ENCODE measurements around the gene FBLL1.
A peak's percentile ranks its signal among the peaks of the same experiment; 100 is the strongest.
"Not testable (repeated sequence)": the region's sequence is repeated elsewhere in the genome, so short reads cannot be mapped to it uniquely, and the experiment has no call there.

Gene FBLL1

DNA sequence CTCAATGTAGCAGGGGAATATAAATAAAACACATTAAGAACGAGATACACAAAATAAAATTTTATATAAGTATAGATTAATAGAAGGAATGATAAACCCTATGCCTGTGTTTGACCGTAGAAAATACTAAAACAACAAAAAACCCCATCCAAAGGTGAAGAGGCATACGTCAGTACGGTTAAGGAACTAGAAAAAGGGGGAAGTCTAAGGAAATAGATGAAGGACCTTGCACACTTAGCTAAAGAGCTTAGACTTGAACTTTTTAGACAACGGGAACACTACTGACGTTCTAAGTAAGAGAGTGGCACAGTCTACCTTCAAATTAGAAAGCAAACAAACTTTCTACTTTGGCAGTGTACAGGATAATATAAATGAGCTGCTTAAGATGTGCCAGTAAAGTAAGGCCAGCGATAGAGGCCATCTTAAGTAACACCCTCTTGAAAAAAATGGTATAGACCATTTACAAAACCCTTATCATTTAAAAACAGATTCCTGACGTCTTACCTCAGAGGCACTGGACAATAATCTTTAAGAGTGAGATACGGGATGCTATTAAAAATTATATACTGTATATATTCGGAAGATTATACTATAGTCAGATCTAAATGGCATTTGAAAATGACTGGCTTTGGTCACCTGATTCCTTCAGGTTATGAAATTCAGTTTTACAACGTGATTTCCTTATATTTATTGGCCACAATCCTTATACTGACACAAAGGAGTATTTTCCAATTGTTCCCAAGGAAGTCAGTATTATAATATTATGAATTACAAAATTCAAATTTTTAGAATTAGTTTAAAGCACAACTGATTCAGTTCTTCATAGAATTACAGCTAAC is 41.6 kb downstream of the FBLL1 start:
- Histone ChIP-seq H3K4me1 (peaks cover 0 to 8% (median 0%) of the 10 kb centered on the region in 10 experiments; a peak in 2 of 20 replicates), H3K9me3 (replicated peaks in 1 of 11) (peaks cover 6 to 21% (median 17%) of the 10 kb centered on the region in 11 experiments; a peak in 21 of 22 replicates), H3K4me2 (no peak overlapping the region), H3K36me3 (peaks cover 36 to 88% (median 77%) of the 10 kb centered on the region in 11 experiments), H3K4me3 (no peak overlapping the region), H3K9ac (no peak overlapping the region), H3K27me3 (no peaks in the 10 kb centered on the region), H4K20me1 (peaks cover 64 to 91% (median 87%) of the 10 kb centered on the region in 11 experiments; a peak in 21 of 22 replicates), H3K27ac (no peak overlapping the region)
- no peak for TF ChIP-seq Cebpa-rat (IDR thresholded peaks at IDR 0.05)

DNA sequence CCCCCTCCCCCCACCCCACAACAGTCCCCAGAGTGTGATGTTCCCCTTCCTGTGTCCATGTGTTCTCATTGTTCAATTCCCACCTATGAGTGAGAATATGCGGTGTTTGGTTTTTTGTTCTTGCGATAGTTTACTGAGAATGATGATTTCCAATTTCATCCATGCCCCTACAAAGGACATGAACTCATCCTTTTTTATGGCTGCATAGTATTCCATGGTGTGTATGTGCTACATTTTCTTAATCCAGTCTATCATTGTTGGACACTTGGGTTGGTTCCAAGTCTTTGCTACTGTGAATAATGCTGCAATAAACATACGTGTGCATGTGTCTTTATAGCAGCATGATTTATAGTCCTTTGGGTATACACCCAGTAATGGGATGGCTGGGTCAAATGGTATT is 44.6 kb downstream of the FBLL1 start:
- Histone ChIP-seq H3K9me3 (replicated peaks in 1 of 11) (peaks cover 6 to 28% (median 24%) of the 10 kb centered on the region in 11 experiments; a peak in 21 of 22 replicates), H4K20me1 (peaks cover 63 to 91% (median 87%) of the 10 kb centered on the region in 11 experiments; a peak in 21 of 22 replicates), H3K4me1 (peaks cover 7 to 27% (median 14%) of the 10 kb centered on the region in 10 experiments; a peak in 18 of 20 replicates), H3K36me3 (peaks cover 6 to 81% (median 65%) of the 10 kb centered on the region in 11 experiments)
- not testable (repeated sequence) for H3K4me3 ChIP-seq, H3K9ac ChIP-seq, H3K4me2 ChIP-seq, H3K27ac ChIP-seq, H3K27me3 ChIP-seq

DNA sequence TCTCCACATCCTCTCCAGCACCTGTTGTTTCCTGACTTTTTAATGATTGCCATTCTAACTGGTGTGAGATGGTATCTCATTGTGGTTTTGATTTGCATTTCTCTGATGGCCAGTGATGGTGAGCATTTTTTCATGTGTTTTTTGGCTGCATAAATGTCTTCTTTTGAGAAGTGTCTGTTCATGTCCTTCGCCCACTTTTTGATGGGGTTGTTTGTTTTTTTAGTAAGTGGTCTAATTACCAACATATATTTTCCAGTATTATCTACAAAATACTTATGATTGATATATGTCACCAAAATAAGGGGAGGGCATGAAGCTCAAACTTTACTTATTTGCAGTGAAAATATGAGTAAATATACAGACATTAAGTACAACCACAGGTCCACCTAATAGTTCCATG is 45.1 kb downstream of the FBLL1 start:
- H3K36me3 ChIP-seq: peaks cover 5 to 78% (median 63%) of the 10 kb centered on the region in 11 experiments
- H3K4me3 ChIP-seq, H3K9ac ChIP-seq, H3K27ac ChIP-seq, H3K27me3 ChIP-seq, H3K4me2 ChIP-seq: not testable (repeated sequence)
- H3K9me3 ChIP-seq (replicated peaks in 1 of 11): peaks cover 6 to 28% (median 24%) of the 10 kb centered on the region in 11 experiments; a peak in 21 of 22 replicates
- peaks cover 64 to 92% (median 89%) of the 10 kb centered on the region in 11 experiments; a peak in 21 of 22 replicates for H4K20me1 ChIP-seq
- peaks cover 7 to 27% (median 14%) of the 10 kb centered on the region in 10 experiments; a peak in 18 of 20 replicates for H3K4me1 ChIP-seq

GRCh38 chr5:168575391-168576372 is 46.6 kb downstream of the FBLL1 start:
- H3K9me3 ChIP-seq (replicated peaks in 1 of 11): peaks cover 6 to 28% (median 24%) of the 10 kb centered on the region in 11 experiments; a peak in 21 of 22 replicates

GRCh38 chr5:168578006-168578405 is 48.9 kb downstream of the FBLL1 start:
- Histone ChIP-seq H3K27ac (peak overlapping the region in 10 of 11 experiments; percentile 94 to 98 (median 98); a peak in 20 of 22 replicates), H3K36me3 (peaks cover 5 to 43% (median 36%) of the 10 kb centered on the region in 11 experiments), H3K4me2 (peak overlapping the region; percentile 85 to 99 (median 90)), H3K4me3 (peak overlapping the region; percentile 64 to 98 (median 95)), H4K20me1 (peaks cover 37 to 55% (median 51%) of the 10 kb centered on the region in 11 experiments; a peak in 21 of 22 replicates), H3K9me3 (replicated peaks in 1 of 11) (peaks cover 8 to 37% (median 27%) of the 10 kb centered on the region in 11 experiments; a peak in 21 of 22 replicates), H3K27me3 (no peaks in the 10 kb centered on the region), H3K4me1 (peaks cover 13 to 34% (median 23%) of the 10 kb centered on the region in 10 experiments), H3K9ac (peak overlapping the region; percentile 89 to 99 (median 98))
- no peak for TF ChIP-seq Cebpa-rat (IDR thresholded peaks at IDR 0.05)

More at GRCh38 chr5:168575391-168576372, 46.6 kb downstream of the FBLL1 start:
- H3K9ac ChIP-seq: no peak overlapping the region
- H3K4me3 ChIP-seq: no peak overlapping the region
- H3K27ac ChIP-seq: no peak overlapping the region
- H3K36me3 ChIP-seq: peaks cover 5 to 63% (median 49%) of the 10 kb centered on the region in 11 experiments
- H3K4me1 ChIP-seq: peaks cover 13 to 32% (median 22%) of the 10 kb centered on the region in 10 experiments
- no peak for TF ChIP-seq Cebpa-rat (IDR thresholded peaks at IDR 0.05)
- peaks cover 49 to 78% (median 74%) of the 10 kb centered on the region in 11 experiments; a peak in 21 of 22 replicates for H4K20me1 ChIP-seq
- H3K27me3 ChIP-seq: no peaks in the 10 kb centered on the region
- H3K4me2 ChIP-seq: peak overlapping the region in 5 of 11 experiments; percentile 28 to 98 (median 90); a peak in 7 of 22 replicates

- H3K9ac ChIP-seq: peak within 1 kb of the TSS; percentile 89 to 99 (median 98)
- peaks cover 35 to 52% (median 48%) of the 10 kb centered on the region in 11 experiments; a peak in 21 of 22 replicates for H4K20me1 ChIP-seq
- peak within 1 kb of the TSS; percentile 64 to 98 (median 95) for H3K4me3 ChIP-seq
These were observed 49.7 kb downstream of the FBLL1 start, which contains the start of gene PANK3 for GRCh38 chr5:168578538-168579487. PANK3 (minus strand) TSS chr5:168579368; CDS start chr5:168579283, 85 bp downstream.

DNA sequence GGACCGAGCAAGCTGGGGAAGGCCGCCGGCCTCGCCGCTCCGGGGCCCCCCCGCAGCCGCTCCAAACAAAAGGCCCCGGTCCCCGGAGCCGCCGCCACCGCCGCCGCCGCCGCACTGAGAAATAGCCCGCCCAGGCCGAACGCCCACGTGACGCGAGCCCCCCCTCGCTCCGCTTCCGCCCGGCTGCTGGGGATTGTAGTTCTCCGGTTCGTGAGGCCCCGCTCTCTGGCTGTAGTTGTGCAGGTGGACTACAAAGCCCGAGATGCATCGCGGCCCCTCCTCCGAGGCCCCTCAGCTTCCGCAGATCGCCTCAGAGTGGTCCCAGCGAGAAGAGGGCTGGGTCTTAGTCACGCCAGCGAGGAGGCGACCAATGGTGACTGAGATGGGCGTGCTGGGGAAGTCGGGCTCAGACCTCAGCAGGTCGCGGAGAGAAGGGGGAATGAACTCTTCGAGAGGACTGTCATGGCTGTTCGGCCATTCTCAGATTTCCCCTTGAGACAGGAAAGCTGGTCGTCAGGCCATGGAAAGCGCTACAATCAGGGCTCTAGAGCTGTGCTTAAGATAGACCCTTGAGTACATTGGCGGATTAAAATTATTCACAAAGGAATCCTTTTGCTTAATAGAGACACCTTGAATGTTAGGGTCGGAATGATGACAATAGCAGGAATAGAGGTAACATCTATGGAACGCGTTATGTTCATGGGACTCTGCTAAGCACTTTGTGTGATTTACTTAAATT is 50.6 kb downstream of the FBLL1 start:
- Histone ChIP-seq H3K4me3 (peak overlapping the region; percentile 64 to 98 (median 95)), H3K9ac (peak overlapping the region; percentile 89 to 99 (median 98)), H4K20me1 (peaks cover 35 to 47% (median 44%) of the 10 kb centered on the region in 11 experiments; a peak in 21 of 22 replicates), H3K4me2 (peak overlapping the region; percentile 83 to 99 (median 90)), H3K27me3 (no peaks in the 10 kb centered on the region), H3K4me1 (peaks cover 17 to 50% (median 27%) of the 10 kb centered on the region in 10 experiments), H3K9me3 (replicated peaks in 1 of 11) (peaks cover 2 to 31% (median 21%) of the 10 kb centered on the region in 11 experiments; a peak in 20 of 22 replicates), H3K36me3 (peaks cover under 1 to 35% (median 28%) of the 10 kb centered on the region in 11 experiments), H3K27ac (peak overlapping the region; percentile 79 to 98 (median 97))
- no peak for TF ChIP-seq Cebpa-rat (IDR thresholded peaks at IDR 0.05)

More at GRCh38 chr5:168578538-168579487, 49.7 kb downstream of the FBLL1 start, which contains the start of gene PANK3:
- Histone ChIP-seq H3K27ac (peak within 1 kb of the TSS; percentile 79 to 98 (median 97)), H3K36me3 (peaks cover 5 to 40% (median 34%) of the 10 kb centered on the region in 11 experiments), H3K4me1 (peaks cover 17 to 42% (median 25%) of the 10 kb centered on the region in 10 experiments), H3K27me3 (no peaks in the 10 kb centered on the region), H3K9me3 (replicated peaks in 1 of 11) (peaks cover 8 to 37% (median 27%) of the 10 kb centered on the region in 11 experiments; a peak in 21 of 22 replicates), H3K4me2 (peak within 1 kb of the TSS; percentile 88 to 99 (median 91))
- TF ChIP-seq Cebpa-rat (IDR thresholded peaks at IDR 0.05): no peak

All from BLaER1 treated with 17β-estradiol and CSF1 and Interleukin-3, amounts not matched to agents 10 nM and 100 nM (cell line).